KMS-11 (cell line): Measurements from ENCODE around the gene RNPS1.

Experiments used
- H2AFZ ChIP-seq: fragments of 200-600 bp; sonication (generic); 2 replicates; pipeline ENCODE4 v1.6.1; 2016; ENCODE audit warnings: antibody characterized with exemption, mixed run types, low read depth
- H3K27ac ChIP-seq: fragments of 200-600 bp; sonication (generic); 2 replicates; pipeline ENCODE4 v1.6.1; 2016; ENCODE audit warnings: mild to moderate bottlenecking, mixed run types
- H3K27me3 ChIP-seq: fragments of 200-600 bp; sonication (generic); 2 replicates; pipeline ENCODE4 v1.6.1; 2017; ENCODE audit warnings: mild to moderate bottlenecking, low read depth, mixed run types, moderate library complexity; ENCODE audit not compliant: insufficient read depth
- H3K36me3 ChIP-seq: fragments of 200-600 bp; sonication (generic); 2 replicates; pipeline ENCODE4 v1.6.1; 2017; ENCODE audit warnings: mild to moderate bottlenecking, mixed run types; ENCODE audit not compliant: insufficient read depth
- H3K4me1 ChIP-seq: fragments of 200-600 bp; sonication (generic); 2 replicates; pipeline ENCODE4 v1.6.1; 2016; ENCODE audit warnings: mild to moderate bottlenecking, low read depth, mixed run types; ENCODE audit not compliant: poor library complexity, severe bottlenecking
- H3K4me2 ChIP-seq: fragments of 200-600 bp; sonication (generic); 2 replicates; pipeline ENCODE4 v1.7.0; 2016; ENCODE audit warnings: mild to moderate bottlenecking, mixed run types
- H3K4me3 ChIP-seq: fragments of 200-600 bp; sonication (generic); IDR thresholded peaks from 2 replicates; pipeline ENCODE4 v1.6.1; 2017; ENCODE audit warnings: low read depth, low read length, mixed read lengths; ENCODE audit not compliant: insufficient read depth
- H3K79me2 ChIP-seq: fragments of 200-600 bp; sonication (generic); 2 replicates; pipeline ENCODE4 v1.6.1; 2016; ENCODE audit warnings: low read depth, mixed run types; ENCODE audit not compliant: insufficient read depth
- H3K9ac ChIP-seq: fragments of 200-600 bp; sonication (generic); 2 replicates; pipeline ENCODE4 v1.6.1; 2016; ENCODE audit warnings: mild to moderate bottlenecking, mixed run types
- H4K20me1 ChIP-seq: fragments of 200-600 bp; sonication (generic); 2 replicates; pipeline ENCODE4 v1.6.1; 2016; ENCODE audit warnings: mild to moderate bottlenecking, mixed run types; ENCODE audit not compliant: insufficient read depth
- CTCF ChIP-seq: fragments of 200-600 bp; sonication (generic); conservative IDR thresholded peaks from 2 replicates; pipeline ENCODE4 v1.6.1; 2017; ENCODE audit warnings: low read depth, mild to moderate bottlenecking, antibody characterized with exemption, low read length, moderate library complexity, mixed read lengths

Gene RNPS1

GRCh38 chr16:2299121-2299914 lies 31.4 kb upstream of the RNPS1 start:
- no peak for TF ChIP-seq CTCF
- no peaks in the 10 kb centered on the region for H3K79me2 ChIP-seq
- H3K27me3 ChIP-seq, result no peaks in the 10 kb centered on the region
- no peaks in the 10 kb centered on the region for H4K20me1 ChIP-seq
- no peaks in the 10 kb centered on the region for H3K4me1 ChIP-seq
- no peak overlapping the region for H3K9ac ChIP-seq
- H3K27ac ChIP-seq, result no peak overlapping the region
- no peak overlapping the region for H3K4me2 ChIP-seq
- no peaks in the 10 kb centered on the region for H3K36me3 ChIP-seq
- no peak overlapping the region for H3K4me3 ChIP-seq
- H2AFZ ChIP-seq, result no peak overlapping the region

GRCh38 chr16:2298621-2299020 lies 30.7 kb upstream of the RNPS1 start:
- no peak overlapping the region for H3K4me2 ChIP-seq

GRCh38 chr16:2297506-2297860 lies 29.6 kb upstream of the RNPS1 start:
- Histone ChIP-seq H3K4me3 (no peak overlapping the region), H3K36me3 (no peaks in the 10 kb centered on the region), H3K4me1 (no peaks in the 10 kb centered on the region), H3K27ac (no peak overlapping the region), H3K27me3 (no peaks in the 10 kb centered on the region), H4K20me1 (no peaks in the 10 kb centered on the region), H3K9ac (no peak overlapping the region), H3K79me2 (no peaks in the 10 kb centered on the region), H2AFZ (no peak overlapping the region), H3K4me2 (no peak overlapping the region)
- no peak for TF ChIP-seq CTCF

More at GRCh38 chr16:2298621-2299020, 30.7 kb upstream of the RNPS1 start:
- TF ChIP-seq CTCF, result no peak
- Histone ChIP-seq H3K4me1 (no peaks in the 10 kb centered on the region), H3K4me3 (no peak overlapping the region), H3K79me2 (no peaks in the 10 kb centered on the region), H3K9ac (no peak overlapping the region), H4K20me1 (no peaks in the 10 kb centered on the region), H3K27ac (no peak overlapping the region), H3K36me3 (no peaks in the 10 kb centered on the region), H2AFZ (no peak overlapping the region), H3K27me3 (no peaks in the 10 kb centered on the region)

- H4K20me1 ChIP-seq, result no peaks in the 10 kb centered on the region
- no peak overlapping the region for H2AFZ ChIP-seq
- TF ChIP-seq CTCF, result peak; percentile 50; the same call in 1 of the 2 replicates
- H3K4me3 ChIP-seq, result no peak overlapping the region
- H3K4me1 ChIP-seq, result no peaks in the 10 kb centered on the region
- no peaks in the 10 kb centered on the region for H3K36me3 ChIP-seq
- H3K27ac ChIP-seq, result no peak overlapping the region
- H3K4me2 ChIP-seq, result no peak overlapping the region
- no peaks in the 10 kb centered on the region for H3K27me3 ChIP-seq
- H3K79me2 ChIP-seq, result no peaks in the 10 kb centered on the region
- H3K9ac ChIP-seq, result no peak overlapping the region
Measured at GRCh38 chr16:2296661-2297505, 29.0 kb upstream of the RNPS1 start.
